GM23248 (cell line): Measurements from ENCODE around the gene LYAR. TPM values are rescaled to one million over a fixed set of nuclear protein-coding genes. Genes with fewer than 3 reads are reported as not detected.

Source experiments
- DNase-seq: peaks from one replicate; pipeline ENCODE4 v3.0.0-alpha.2; 2015
- H2AFZ ChIP-seq: fragments of 200-600 bp; sonication (generic); 2 replicates; pipeline ENCODE4 v1.6.1; 2016; ENCODE audit warnings: antibody characterized with exemption
- H3F3A ChIP-seq: fragments of 200-600 bp; sonication (generic); 2 replicates; pipeline ENCODE4 v1.6.1; 2016; ENCODE audit warnings: mild to moderate bottlenecking, antibody characterized with exemption, mixed run types; ENCODE audit not compliant: insufficient read depth
- H3K27ac ChIP-seq: fragments of 200-600 bp; sonication (generic); 2 replicates; pipeline ENCODE4 v1.5.1; 2016; ENCODE audit warnings: mild to moderate bottlenecking
- H3K27me3 ChIP-seq: fragments of 200-600 bp; sonication (generic); replicated peaks from 2 replicates; pipeline ENCODE4 v1.6.1; 2016; ENCODE audit warnings: mild to moderate bottlenecking; ENCODE audit not compliant: insufficient read depth
- H3K36me3 ChIP-seq: fragments of 200-600 bp; sonication (generic); 2 replicates; pipeline ENCODE4 v1.6.1; 2016; ENCODE audit warnings: low read depth, mild to moderate bottlenecking
- H3K4me1 ChIP-seq: fragments of 200-600 bp; sonication (generic); 2 replicates; pipeline ENCODE4 v1.6.1; 2016; ENCODE audit warnings: mild to moderate bottlenecking; ENCODE audit not compliant: insufficient read depth
- H3K4me2 ChIP-seq: fragments of 200-600 bp; sonication (generic); one replicate; pipeline ENCODE4 v1.6.1; 2016; ENCODE audit warnings: mild to moderate bottlenecking; ENCODE audit not compliant: unreplicated experiment
- H3K4me3 ChIP-seq: fragments of 200-600 bp; sonication (generic); 2 replicates; pipeline ENCODE4 v1.5.1; 2016; ENCODE audit warnings: mild to moderate bottlenecking
- H3K79me2 ChIP-seq: fragments of 200-600 bp; sonication (generic); 2 replicates; pipeline ENCODE4 v1.6.1; 2016; ENCODE audit warnings: mild to moderate bottlenecking; ENCODE audit not compliant: insufficient read depth
- H3K9ac ChIP-seq: fragments of 200-600 bp; sonication (generic); 2 replicates; pipeline ENCODE4 v1.6.1; 2016; ENCODE audit warnings: mild to moderate bottlenecking
- H3K9me2 ChIP-seq: fragments of 200-600 bp; sonication (generic); 2 replicates; pipeline ENCODE4 v1.6.1; 2016; ENCODE audit warnings: mixed run types, mild to moderate bottlenecking, moderate library complexity; ENCODE audit not compliant: insufficient read depth
- H3K9me3 ChIP-seq: fragments of 200-600 bp; sonication (generic); one replicate; pipeline ENCODE4 v1.6.1; 2017; ENCODE audit warnings: low read depth
- H4K20me1 ChIP-seq: fragments of 200-600 bp; sonication (generic); 2 replicates; pipeline ENCODE4 v1.6.0; 2016; ENCODE audit not compliant: insufficient read depth
- EZH2 ChIP-seq: fragments of 200-600 bp; sonication (generic); IDR thresholded peaks from 2 replicates; pipeline ENCODE4 v1.6.1; 2018; ENCODE audit warnings: antibody characterized with exemption, mild to moderate bottlenecking; ENCODE audit not compliant: insufficient read depth, poor library complexity, severe bottlenecking
- EZH2phosphoT487 ChIP-seq: fragments of 200-600 bp; sonication (generic); IDR thresholded peaks from 2 replicates; pipeline ENCODE4 v1.6.1; 2018; ENCODE audit warnings: antibody characterized with exemption, moderate library complexity, mild to moderate bottlenecking, low read depth; ENCODE audit not compliant: insufficient read depth
- WGBS, 2 experiments: methylation state at CpG; one replicate each; pipeline ENCODE4 v1.1.6; 2015 to 2017; ENCODE audit warnings: low lambda C conversion rate in 2 of 2, low coverage in 1 of 2; ENCODE audit errors: missing lambda C conversion rate in 2 of 2; 5-methylcytosine and 5-hydroxymethylcytosine counted together
- in situ Hi-C: fragments of 300-500 bp; cut with MboI; formaldehyde crosslinking; loops from 2 replicates; pipeline ENCODE4 v1.15.0; 2020
- polyA plus RNA-seq: library from polyadenylated mRNA; unstranded; fragments of >200 nt; fragmentation: Nextera tagmentation; extraction: Ambion mirVana; gene quantifications from 2 replicates; pipeline ENCODE4 v1.2.1, GENCODE V29; 2016
- total RNA-seq: library from RNA; depleted of rRNA; stranded (reverse); fragments of >200 nt; shearing (Covaris generic); gene quantifications from 2 replicates; pipeline ENCODE4 v1.2.3, GENCODE V29; 2014

Gene LYAR
- total and polyA plus RNA-seq, 2 experiments from 2014 or later, result 11.9 to 16.9 TPM

GRCh38 chr4:4320528-4320927 lies 30.6 kb upstream of the LYAR start:
- Histone ChIP-seq H3K9me3 (no peaks in the 10 kb centered on the region), H3K9me2 (no peaks in the 10 kb centered on the region), H3K79me2 (no peaks in the 10 kb centered on the region), H3K27me3 (no peaks in the 10 kb centered on the region), H3K27ac (no peak overlapping the region), H3K36me3 (peaks cover 2% of the 10 kb centered on the region; the same call in 1 of the 2 replicates), H2AFZ (no peak overlapping the region), H3K4me1 (no peaks in the 10 kb centered on the region), H4K20me1 (no peaks in the 10 kb centered on the region), H3K4me3 (no peak overlapping the region), H3K9ac (no peak overlapping the region), H3F3A (no peaks in the 10 kb centered on the region), H3K4me2 (no peak overlapping the region)
- WGBS, 2 experiments, result 97 to 100% methylated on average over 15 of the region's 15 CpGs
- DNase-seq, result no peak
- TF ChIP-seq EZH2phosphoT487, result no peak
- TF ChIP-seq EZH2, result no peak
- in situ Hi-C loops, result no loop called here

GRCh38 chr4:4317496-4318232 lies 27.7 kb upstream of the LYAR start:
- WGBS, 2 experiments, result 90 to 92% methylated on average over 22 to 23 of the region's 23 CpGs
- no peak overlapping the region for H3K4me2 ChIP-seq
- no peaks in the 10 kb centered on the region for H3K9me3 ChIP-seq
- H3K79me2 ChIP-seq, result no peaks in the 10 kb centered on the region
- H3K9me2 ChIP-seq, result no peaks in the 10 kb centered on the region
- H3K27ac ChIP-seq, result no peak overlapping the region
- no peak overlapping the region for H2AFZ ChIP-seq
- H3K4me3 ChIP-seq, result no peak overlapping the region
- DNase-seq, result no peak
- H3K9ac ChIP-seq, result no peak overlapping the region
- no peaks in the 10 kb centered on the region for H3K27me3 ChIP-seq
- no peaks in the 10 kb centered on the region for H3F3A ChIP-seq
- in situ Hi-C loops, result no loop called here
- peaks cover 5% of the 10 kb centered on the region; the same call in 1 of the 2 replicates for H3K36me3 ChIP-seq
- no peaks in the 10 kb centered on the region for H4K20me1 ChIP-seq
- no peak for TF ChIP-seq EZH2phosphoT487
- no peak for TF ChIP-seq EZH2
- no peaks in the 10 kb centered on the region for H3K4me1 ChIP-seq

GRCh38 chr4:4316150-4316495 lies 26.2 kb upstream of the LYAR start:
- TF ChIP-seq EZH2phosphoT487 (no peak), EZH2 (no peak)

GRCh38 chr4:4315461-4316149 lies 25.7 kb upstream of the LYAR start:
- Histone ChIP-seq H3K36me3 (peaks cover 8% of the 10 kb centered on the region; the same call in 1 of the 2 replicates), H3K27ac (no peak overlapping the region), H3K27me3 (no peaks in the 10 kb centered on the region), H4K20me1 (no peaks in the 10 kb centered on the region), H3K4me3 (no peak overlapping the region), H3F3A (no peaks in the 10 kb centered on the region), H2AFZ (no peak overlapping the region), H3K9ac (no peak overlapping the region), H3K9me3 (no peaks in the 10 kb centered on the region), H3K9me2 (no peaks in the 10 kb centered on the region), H3K79me2 (no peaks in the 10 kb centered on the region), H3K4me2 (no peak overlapping the region), H3K4me1 (no peaks in the 10 kb centered on the region)
- TF ChIP-seq EZH2phosphoT487 (no peak), EZH2 (no peak)
- WGBS, 2 experiments, result 83 to 86% methylated on average over 12 of the region's 12 CpGs
- DNase-seq, result no peak
- in situ Hi-C loops, result no loop called here

More at GRCh38 chr4:4316150-4316495, 26.2 kb upstream of the LYAR start:
- Histone ChIP-seq H3K4me1 (no peaks in the 10 kb centered on the region), H3K27ac (no peak overlapping the region), H3K79me2 (no peaks in the 10 kb centered on the region), H3K9ac (no peak overlapping the region), H3K9me2 (no peaks in the 10 kb centered on the region), H2AFZ (no peak overlapping the region), H3K4me2 (no peak overlapping the region), H3K27me3 (no peaks in the 10 kb centered on the region), H3K4me3 (no peak overlapping the region), H3K36me3 (peaks cover 5% of the 10 kb centered on the region; the same call in 1 of the 2 replicates), H3K9me3 (no peaks in the 10 kb centered on the region), H3F3A (no peaks in the 10 kb centered on the region), H4K20me1 (no peaks in the 10 kb centered on the region)
- in situ Hi-C loops, result no loop called here
- no peak for DNase-seq
- 90 to 92% methylated on average over 13 of the region's 13 CpGs for WGBS, 2 experiments
